ENCODE measurements around the gene TEX261.
"Not testable (repeated sequence)": the region's sequence is repeated elsewhere in the genome, so short reads cannot be mapped to it uniquely, and the experiment has no call there.

The TEX261 gene

DNA sequence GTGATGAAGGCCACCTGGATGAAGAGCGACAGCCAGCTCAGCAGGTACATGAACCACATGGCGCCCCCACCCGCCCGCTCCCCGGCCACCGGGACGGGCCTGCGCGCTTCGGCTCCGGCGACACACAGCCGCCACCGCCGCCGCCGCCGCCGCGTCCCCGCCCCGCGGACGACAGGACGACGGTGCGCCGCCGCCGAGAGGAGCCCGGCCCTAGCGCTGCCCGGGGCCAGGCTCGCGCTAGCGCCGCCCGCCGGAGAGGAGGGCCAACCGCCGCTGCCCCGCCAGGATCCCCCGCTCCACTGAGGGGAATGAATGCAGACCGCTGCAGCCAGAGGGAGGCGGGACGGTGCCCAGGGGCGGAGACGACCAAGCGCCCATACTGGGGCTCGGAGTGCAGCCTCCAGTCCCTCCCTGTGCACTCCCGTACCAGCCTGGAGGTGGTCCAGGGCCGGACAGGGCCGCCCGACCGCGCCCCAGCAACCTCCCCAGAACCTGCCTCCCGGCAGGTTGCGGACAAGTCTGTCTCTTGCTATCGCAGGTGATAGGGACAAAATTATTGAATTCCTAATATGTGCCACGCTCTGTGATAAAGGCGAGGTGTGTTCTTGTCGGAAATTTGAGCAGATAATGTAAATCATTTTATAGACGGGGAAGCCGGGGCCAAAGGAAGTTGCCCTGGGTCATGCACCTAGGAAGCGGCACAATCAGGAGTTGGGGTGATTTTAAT, at the start of gene TEX261:
Gene TEX261, minus strand, starts transcription at position 175 of the 727 bp plus-strand sequence. Its CDS starts 116 bp downstream, at position 59.
- Mint-ChIP-seq H3K36me3 (peaks cover 14% of the 10 kb centered on the region), H3K27ac (peak within 1 kb of the TSS; percentile 84), H3K27me3 (no peaks in the 10 kb centered on the region), H3K4me1 (peaks cover 41% of the 10 kb centered on the region), H3K4me3 (peak within 1 kb of the TSS; percentile 91), H3K9me3 (no peaks in the 10 kb centered on the region)
- peak; percentile 99 for ATAC-seq

DNA sequence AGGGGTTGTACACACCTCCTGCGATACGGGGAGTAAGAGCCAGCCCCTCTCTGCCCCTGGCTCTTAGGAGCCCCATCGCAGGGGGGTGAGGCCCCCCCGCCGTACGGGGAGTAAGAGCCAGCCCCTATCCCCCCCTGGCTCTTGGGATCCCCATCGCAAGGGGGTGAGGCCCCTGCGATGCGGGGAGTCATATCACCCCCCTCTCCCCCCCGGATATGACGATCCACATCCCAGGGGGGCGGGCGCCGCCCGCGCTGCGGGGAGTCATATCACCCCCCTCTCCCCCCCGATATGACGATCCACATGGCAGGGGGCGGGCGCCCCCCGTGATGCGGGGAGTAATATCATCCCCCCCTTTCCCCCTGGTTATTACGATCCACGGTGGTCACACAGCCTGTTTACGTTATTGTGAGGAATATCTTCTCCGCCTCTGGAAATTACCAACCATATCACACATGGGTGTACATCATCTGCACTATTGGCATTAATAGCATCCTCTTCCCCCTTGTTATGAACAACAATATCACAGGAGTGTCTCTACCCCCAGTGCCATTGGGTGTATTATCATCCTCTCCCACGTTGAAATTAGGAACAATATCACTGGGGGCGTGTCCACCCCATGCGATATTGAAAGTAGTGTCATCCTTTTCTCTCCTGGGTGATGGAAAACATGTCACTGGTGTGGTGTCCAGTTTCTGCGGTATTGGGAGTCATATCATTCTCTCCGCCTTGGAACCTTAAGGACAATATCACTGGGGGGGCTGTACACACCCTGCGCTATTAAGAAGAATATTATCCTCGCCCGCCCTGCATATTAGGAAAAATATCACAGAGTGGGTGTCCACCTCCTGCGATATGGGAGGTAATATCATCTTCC, 49.1 kb upstream of the TEX261 start:
- Mint-ChIP-seq H3K4me3 (no peak overlapping the region), H3K9me3 (no peaks in the 10 kb centered on the region), H3K36me3 (no peaks in the 10 kb centered on the region), H3K27ac (no peak overlapping the region), H3K4me1 (no peaks in the 10 kb centered on the region), H3K27me3 (peaks cover 14% of the 10 kb centered on the region)
- ATAC-seq = peak; percentile 51

DNA sequence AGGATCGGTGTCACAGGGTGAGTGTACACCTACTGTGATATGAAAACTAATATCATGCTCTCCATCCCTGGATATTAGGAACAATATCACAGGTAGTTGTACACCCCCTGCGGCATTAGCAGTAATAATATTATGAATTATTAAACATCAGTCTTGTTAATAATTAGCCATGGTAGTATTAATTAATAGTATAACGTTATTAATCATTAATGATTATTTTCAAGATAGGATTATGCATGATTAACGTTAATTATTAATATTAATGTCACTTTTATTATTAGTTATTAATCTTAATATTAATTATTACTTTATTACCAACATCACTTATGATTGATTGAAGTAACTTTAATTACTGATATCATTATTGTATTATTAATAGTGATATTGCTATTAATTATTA, 47.6 kb upstream of the TEX261 start:
- Mint-ChIP-seq H3K9me3 (no peaks in the 10 kb centered on the region), H3K27ac (no peak overlapping the region), H3K27me3 (peaks cover 14% of the 10 kb centered on the region), H3K4me3 (no peak overlapping the region), H3K4me1 (no peaks in the 10 kb centered on the region), H3K36me3 (no peaks in the 10 kb centered on the region)
- ATAC-seq = no peak

DNA sequence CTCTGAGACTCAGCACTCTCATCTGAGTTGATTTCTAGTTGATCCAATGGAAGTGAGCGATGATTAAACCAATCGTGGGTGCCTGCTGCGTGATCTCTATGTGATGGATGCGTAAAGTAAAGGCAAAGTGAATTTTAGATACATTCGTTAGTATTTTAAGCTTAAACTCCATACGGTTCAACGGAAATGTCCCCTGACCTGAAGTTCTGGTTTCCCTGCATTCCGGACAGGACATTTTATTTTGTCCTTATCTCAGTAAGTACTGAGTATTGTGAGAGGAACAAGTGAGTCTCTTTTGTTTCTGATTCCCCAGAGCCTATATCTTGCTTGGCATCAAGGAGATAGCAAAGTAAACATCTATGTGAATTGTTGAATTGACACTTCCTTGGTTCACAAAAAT, 41.6 kb upstream of the TEX261 start:
- H3K27me3 Mint-ChIP-seq = peaks cover 31% of the 10 kb centered on the region
- ATAC-seq, H3K27ac Mint-ChIP-seq, H3K4me3 Mint-ChIP-seq, H3K4me1 Mint-ChIP-seq, H3K9me3 Mint-ChIP-seq, H3K36me3 Mint-ChIP-seq: not testable (repeated sequence)

DNA sequence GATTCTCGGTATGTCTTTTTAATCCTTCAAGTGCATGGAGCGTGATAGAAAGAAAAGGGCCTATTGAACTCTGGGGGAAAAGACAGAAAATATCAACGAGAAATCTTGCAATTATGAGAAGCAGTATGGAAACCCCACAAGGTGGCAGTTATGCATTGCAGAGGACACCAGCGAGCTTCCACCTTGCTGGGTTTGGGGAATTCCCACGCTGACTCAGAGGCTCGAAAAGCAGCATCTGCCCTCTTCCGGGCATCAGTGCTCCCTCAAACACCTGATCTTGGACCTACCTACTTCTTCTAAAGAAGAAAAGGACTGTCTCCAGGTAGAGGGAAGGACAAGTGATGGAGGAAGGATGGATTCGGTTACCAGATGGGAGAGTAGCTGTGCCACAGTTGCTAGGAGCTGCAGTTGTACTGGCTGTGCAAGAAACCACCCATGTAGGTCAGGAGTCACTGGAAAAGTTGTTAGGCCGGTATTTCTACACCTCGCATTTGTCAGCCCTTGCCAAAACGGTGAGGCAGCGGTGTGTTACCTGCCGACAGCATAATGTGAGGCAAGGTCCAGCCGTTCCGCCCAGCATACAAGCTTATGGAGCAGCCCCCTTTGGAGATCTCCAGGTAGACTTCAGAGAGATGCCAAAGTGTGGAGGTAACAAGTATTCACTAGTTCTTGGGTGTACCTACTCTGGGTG, 29.0 kb upstream of the TEX261 start:
- peaks cover 12% of the 10 kb centered on the region for H3K4me1 Mint-ChIP-seq
- H3K36me3 Mint-ChIP-seq, ATAC-seq, H3K4me3 Mint-ChIP-seq, H3K9me3 Mint-ChIP-seq, H3K27me3 Mint-ChIP-seq: not testable (repeated sequence)
- H3K27ac Mint-ChIP-seq = peak overlapping the region; percentile 27

DNA sequence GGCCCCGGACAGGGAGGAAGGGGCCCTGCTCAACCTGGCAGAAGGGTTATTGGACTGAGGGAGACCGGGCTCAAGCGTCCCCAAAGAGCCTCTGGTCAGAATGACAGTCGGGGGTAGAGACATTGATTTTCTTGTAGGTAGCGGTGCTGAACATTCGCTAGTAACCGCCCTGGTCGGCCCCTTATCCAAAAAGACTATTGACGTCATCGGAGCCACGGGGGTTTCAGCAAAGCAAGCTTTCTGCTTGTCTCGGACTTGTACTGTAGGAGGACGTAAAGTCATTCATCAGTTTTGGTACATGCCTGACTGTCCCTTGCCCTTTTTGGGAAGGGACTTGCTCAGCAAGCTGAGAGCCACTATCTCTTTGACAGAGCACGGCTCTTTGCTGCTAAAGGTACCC, 26.7 kb upstream of the TEX261 start:
- H3K27me3 Mint-ChIP-seq, H3K27ac Mint-ChIP-seq, H3K9me3 Mint-ChIP-seq, H3K36me3 Mint-ChIP-seq, H3K4me3 Mint-ChIP-seq, ATAC-seq: not testable (repeated sequence)
- peaks cover 12% of the 10 kb centered on the region for H3K4me1 Mint-ChIP-seq

DNA sequence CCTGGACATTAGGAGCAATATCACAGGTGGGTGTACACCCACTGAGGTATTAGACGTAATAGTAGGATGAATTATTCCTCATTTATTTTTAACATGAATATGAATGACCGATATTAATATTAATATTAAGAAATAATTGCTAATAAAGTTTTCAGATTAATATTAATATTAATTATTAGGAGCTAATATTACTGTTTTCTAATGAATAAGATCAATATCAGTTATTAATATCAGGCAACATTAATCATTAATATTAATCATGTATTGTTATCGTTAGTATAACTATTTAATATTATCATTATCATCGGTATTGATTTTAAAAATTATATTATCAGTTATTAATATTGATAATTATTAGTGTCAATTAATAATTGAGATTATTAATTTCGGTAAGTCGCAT, 25.3 kb upstream of the TEX261 start:
- H3K27ac Mint-ChIP-seq, H3K27me3 Mint-ChIP-seq, H3K9me3 Mint-ChIP-seq, ATAC-seq, H3K4me3 Mint-ChIP-seq, H3K36me3 Mint-ChIP-seq: not testable (repeated sequence)
- peaks cover 12% of the 10 kb centered on the region for H3K4me1 Mint-ChIP-seq

DNA sequence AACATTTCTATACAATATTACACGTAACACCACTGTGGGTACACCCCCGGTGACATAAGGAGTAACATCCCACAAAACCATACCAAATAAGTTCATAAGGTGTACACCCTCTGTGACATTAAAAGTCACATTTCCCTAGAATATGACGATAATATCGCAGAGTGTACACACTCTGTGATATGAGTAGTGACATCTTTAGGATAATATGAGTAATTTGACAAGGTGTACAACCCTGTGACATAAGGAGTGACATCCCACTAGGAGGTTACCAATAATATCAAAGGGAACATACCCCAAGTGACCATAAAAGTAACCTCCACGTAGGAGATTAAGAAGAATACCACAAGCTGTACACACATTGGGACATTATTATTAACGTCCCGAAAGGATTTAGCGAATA, 24.0 kb upstream of the TEX261 start:
- Mint-ChIP-seq H3K27me3 (no peaks in the 10 kb centered on the region), H3K4me3 (no peak overlapping the region), H3K36me3 (no peaks in the 10 kb centered on the region), H3K4me1 (peaks cover 8% of the 10 kb centered on the region), H3K27ac (no peak overlapping the region), H3K9me3 (no peaks in the 10 kb centered on the region)
- ATAC-seq = no peak

DNA sequence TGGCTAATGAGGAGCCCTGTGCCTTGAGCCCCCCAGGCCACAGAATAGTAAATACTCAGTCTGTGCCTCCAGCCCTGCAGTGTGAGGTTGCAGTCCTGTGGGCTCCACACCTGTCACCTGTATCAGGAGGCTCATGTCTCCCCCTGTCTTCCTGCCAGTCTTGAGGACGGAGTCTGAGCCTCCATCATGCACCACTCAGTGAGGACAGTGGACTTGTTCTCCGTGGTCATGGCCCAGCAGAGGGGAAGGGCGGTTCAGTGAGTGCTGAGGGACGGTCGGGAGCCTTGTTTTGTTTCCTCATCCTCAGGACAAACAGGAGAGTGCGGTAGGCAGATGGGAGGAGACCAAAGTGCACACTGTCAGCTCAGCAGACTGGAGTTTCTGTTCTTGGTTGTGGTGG, 17.1 kb upstream of the TEX261 start:
- H3K27ac Mint-ChIP-seq, ATAC-seq, H3K4me1 Mint-ChIP-seq, H3K4me3 Mint-ChIP-seq, H3K9me3 Mint-ChIP-seq, H3K36me3 Mint-ChIP-seq: not testable (repeated sequence)
- peaks cover 42% of the 10 kb centered on the region for H3K27me3 Mint-ChIP-seq

DNA sequence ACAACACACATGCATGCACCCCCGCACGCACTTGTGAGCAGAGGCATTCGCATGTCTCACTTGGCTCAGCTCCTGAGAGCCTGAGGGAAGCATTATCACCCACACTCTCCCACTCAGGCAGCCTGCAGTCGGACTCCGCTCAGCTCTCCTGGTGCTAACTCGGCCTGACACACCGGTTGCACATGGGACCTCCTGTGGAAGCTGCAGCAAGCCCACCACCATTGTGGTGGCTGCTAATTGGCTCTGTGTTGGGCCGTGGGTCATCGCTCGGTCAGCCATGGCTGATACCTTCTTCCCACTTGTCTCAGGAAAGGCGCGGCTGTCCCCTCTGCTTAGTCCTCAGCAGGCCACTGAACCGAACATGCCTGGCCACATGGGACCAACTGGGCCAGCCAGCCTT, 13.7 kb upstream of the TEX261 start:
- no peaks in the 10 kb centered on the region for H3K36me3 Mint-ChIP-seq
- no peak for ATAC-seq
- H3K4me1 Mint-ChIP-seq = no peaks in the 10 kb centered on the region
- no peak overlapping the region for H3K4me3 Mint-ChIP-seq
- H3K9me3 Mint-ChIP-seq = no peaks in the 10 kb centered on the region
- H3K27me3 Mint-ChIP-seq = peaks cover 55% of the 10 kb centered on the region
- H3K27ac Mint-ChIP-seq = no peak overlapping the region

DNA sequence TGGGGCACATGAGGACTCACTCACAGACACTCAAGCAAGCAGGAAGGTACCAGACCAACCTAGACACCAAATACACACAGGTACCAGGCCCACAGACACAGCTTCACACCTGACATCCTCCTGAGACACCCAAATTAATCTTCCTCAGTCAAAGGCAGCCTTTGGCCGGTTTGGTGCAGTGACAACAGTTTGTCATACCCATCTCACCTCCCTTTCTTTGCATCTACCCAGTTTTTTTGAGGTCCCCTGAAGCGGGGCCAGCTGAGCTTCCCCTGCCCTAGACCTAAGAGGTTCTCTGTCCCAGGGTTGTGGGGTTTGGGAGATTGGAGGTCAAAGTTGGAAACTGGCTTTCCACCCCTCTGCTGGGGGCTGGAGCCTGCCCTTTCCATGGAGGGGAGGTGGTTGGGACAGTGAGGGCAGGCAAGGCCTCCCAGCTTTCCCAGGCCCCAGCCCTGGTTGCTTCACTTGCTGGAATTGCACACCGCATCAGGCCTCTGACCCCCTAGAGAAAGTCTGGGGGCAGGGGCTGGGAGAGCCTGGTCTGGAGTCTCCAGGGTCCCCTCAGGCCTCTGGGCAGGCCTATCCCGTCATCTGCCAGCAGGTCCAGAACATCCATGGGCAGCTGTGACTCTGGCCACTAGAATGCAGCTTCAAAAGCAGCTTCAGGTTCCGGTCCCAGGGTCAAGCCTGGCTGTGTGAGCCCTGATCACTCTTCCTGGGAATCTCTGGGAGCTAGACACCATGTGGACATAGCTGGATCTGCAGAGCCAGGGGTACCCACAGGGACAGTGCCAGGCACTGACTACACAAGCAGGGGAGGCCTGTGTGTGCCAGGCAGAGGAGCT, 12.5 kb upstream of the TEX261 start:
- peaks cover 55% of the 10 kb centered on the region for H3K27me3 Mint-ChIP-seq
- H3K27ac Mint-ChIP-seq = no peak overlapping the region
- no peaks in the 10 kb centered on the region for H3K4me1 Mint-ChIP-seq

DNA sequence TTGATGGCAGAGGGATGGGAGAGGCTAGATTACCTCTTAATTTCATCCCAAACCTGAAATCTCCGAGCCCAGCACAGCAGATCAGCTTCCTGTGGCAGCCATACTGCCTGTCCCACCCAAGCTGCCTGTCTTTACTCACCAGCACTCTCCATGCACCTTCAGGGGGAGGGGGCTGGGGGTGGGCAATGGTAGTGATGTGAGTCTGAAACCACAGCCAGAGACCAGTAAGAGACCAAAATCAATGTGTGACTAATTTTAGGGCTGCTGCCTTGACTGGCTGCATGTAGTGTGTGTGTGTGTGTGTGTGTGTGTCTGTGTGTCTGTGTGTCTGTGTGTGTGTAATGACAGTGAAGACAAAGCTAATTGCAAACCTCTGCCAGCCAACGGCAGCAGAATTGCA, 11.7 kb upstream of the TEX261 start:
- Mint-ChIP-seq H3K27ac (no peak overlapping the region), H3K36me3 (no peaks in the 10 kb centered on the region), H3K27me3 (peaks cover 46% of the 10 kb centered on the region), H3K4me1 (peaks cover 5% of the 10 kb centered on the region), H3K9me3 (no peaks in the 10 kb centered on the region), H3K4me3 (no peak overlapping the region)
- ATAC-seq = no peak

More for the DNA sequence above, 12.5 kb upstream of the TEX261 start:
- no peak for ATAC-seq
- H3K4me3 Mint-ChIP-seq = no peak overlapping the region
- no peaks in the 10 kb centered on the region for H3K9me3 Mint-ChIP-seq
- H3K36me3 Mint-ChIP-seq = no peaks in the 10 kb centered on the region

DNA sequence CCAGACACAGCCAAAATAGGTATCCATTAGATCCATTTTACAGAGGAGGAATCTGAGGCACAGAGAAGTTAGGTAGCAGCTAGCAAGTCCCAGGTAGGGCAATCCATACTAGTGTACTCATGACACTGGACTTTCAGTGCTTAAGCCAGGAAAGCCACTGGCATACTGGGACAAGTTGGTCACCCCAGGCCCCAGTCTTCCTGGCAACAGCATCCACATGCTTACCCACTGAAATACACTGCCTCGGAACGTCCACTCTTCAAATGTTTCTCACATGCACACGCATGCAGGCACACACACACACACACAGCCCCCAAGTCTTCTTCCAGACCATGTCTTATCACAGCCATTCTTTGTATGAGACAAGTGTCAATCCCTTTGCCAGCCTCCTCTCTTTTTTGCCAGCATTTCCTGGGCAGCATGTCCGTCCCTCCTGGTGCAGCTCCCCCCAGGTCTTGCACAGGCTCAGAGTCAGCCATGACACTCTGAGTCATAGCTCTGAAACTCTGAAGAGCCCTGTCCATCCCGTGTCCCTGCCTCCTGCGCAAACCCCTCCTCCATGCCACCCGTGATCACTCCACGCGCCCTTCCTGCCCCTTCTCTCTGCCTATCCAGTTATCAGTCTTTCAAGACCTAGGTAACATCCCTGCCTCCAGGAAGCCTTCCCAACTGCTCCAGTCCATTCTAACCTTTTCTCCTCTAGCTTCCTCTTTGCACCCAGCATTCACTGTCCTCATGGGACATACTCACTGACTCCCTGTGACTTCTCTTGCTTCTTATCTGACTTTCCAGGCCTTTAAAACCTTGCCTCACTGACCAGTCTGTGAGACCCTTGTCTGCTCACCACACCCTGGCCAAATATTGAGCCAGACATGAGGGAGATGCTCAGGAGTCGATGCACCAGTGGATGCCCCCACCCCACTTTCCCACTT, 10.9 kb upstream of the TEX261 start:
- no peak for ATAC-seq
- Mint-ChIP-seq H3K9me3 (no peaks in the 10 kb centered on the region), H3K4me3 (no peak overlapping the region), H3K27me3 (peaks cover 38% of the 10 kb centered on the region), H3K4me1 (peaks cover 13% of the 10 kb centered on the region), H3K27ac (no peak overlapping the region), H3K36me3 (no peaks in the 10 kb centered on the region)

DNA sequence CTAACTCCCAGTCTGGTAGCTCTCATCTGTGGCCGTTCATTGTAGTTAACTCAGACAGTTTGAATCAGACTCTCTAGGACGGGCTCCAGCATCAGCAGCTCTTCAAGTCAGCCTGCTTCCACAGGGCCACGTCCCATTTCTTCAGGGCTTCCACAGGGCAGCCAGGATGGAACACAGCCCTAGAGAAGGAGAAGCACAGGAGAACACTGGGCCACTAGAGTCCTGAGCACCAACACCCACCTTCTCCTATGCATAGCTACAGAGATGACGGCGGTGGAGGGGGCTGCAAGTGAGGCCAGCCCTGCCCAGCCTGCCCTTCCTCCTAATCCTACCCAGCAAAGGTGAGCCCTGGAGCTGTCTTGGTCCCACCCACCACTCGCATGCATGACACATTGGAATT, 10.2 kb upstream of the TEX261 start:
- Mint-ChIP-seq H3K4me1 (peaks cover 13% of the 10 kb centered on the region), H3K9me3 (no peaks in the 10 kb centered on the region), H3K27ac (no peak overlapping the region), H3K36me3 (no peaks in the 10 kb centered on the region), H3K4me3 (no peak overlapping the region), H3K27me3 (peaks cover 31% of the 10 kb centered on the region)
- ATAC-seq = no peak
